Muscle of leg (tissue), 11 donors: Measurements from ENCODE around the gene HOXA3. TPM values are rescaled to one million over a fixed set of nuclear protein-coding genes. Genes with fewer than 3 reads are reported as not detected.

Experiments
- DNase-seq: peaks from one replicate; pipeline ENCODE4 v3.0.0; 2013
- H3K27ac ChIP-seq: one replicate; pipeline ENCODE4 v1.5.1; 2013; ENCODE audit warnings: mild to moderate bottlenecking, low read length, control low read depth
- H3K27me3 ChIP-seq: one replicate; pipeline ENCODE4 v1.6.1; 2013; ENCODE audit warnings: low read length; ENCODE audit not compliant: control insufficient read depth, insufficient read depth
- H3K36me3 ChIP-seq: one replicate; pipeline ENCODE4 v1.6.1; 2013; ENCODE audit warnings: low read length; ENCODE audit not compliant: control insufficient read depth, insufficient read depth
- H3K4me1 ChIP-seq: one replicate; pipeline ENCODE4 v1.6.1; 2013; ENCODE audit warnings: low read length; ENCODE audit not compliant: control insufficient read depth, insufficient read depth
- H3K4me3 ChIP-seq: one replicate; pipeline ENCODE4 v1.5.1; 2013; ENCODE audit warnings: low read length, control low read depth
- H3K9me3 ChIP-seq: replicated peaks from 2 replicates; pipeline ENCODE4 v1.6.1; 2013; ENCODE audit warnings: low read depth, low read length; ENCODE audit not compliant: control insufficient read depth
- WGBS: methylation state at CpG from one replicate; pipeline ENCODE4 v1.1.5; 2013; ENCODE audit warnings: missing lambda C conversion rate; ENCODE audit not compliant: insufficient coverage; 5-methylcytosine and 5-hydroxymethylcytosine counted together
- polyA plus RNA-seq, 8 donors: library from polyadenylated mRNA; unstranded; fragments of 120-200 nt; gene quantifications; one replicate each; pipeline versions ENCODE4 v1.2.1 to v1.2.3, GENCODE V29; 2013; ENCODE audit warnings: inconsistent platforms in 1 of 8, low replicate concordance in 1 of 8; ENCODE audit not compliant: insufficient read length in 8 of 8, insufficient read depth in 1 of 8
- total RNA-seq: library from RNA; stranded (reverse); fragments of 120-200 nt; gene quantifications from one replicate; pipeline ENCODE4 v1.2.4, GENCODE V29; 2013

The HOXA3 gene
- total and polyA plus RNA-seq, 9 donors: 4.7 to 12.5 (median 9.3) TPM

DNA sequence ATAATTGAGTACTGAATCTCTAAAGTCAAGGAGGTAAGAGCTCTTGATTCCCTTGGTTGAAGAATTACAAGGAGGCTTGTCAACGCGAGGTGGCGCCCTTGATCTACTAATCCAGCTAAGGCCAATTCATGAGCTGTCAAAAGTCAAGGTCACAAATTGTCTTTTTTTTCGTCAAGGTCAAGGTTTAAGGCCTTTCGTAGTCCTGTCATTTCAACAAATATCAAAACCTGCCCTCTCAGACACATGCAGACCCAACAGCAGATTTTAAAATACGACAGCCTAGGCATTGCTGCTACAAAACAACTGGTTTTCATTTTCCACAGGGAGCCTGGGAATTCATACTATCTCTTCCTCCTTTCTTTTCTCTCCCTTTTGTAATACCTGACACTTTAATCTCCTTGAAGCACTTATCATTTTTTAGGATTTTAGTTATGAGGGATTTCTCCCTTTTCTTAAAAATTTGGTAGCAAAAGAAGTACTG lies 43.9 kb upstream of the HOXA3 start:
- Histone ChIP-seq H3K27ac (no peak overlapping the region), H3K27me3 (peaks cover 71% of the 10 kb centered on the region), H3K9me3 (no peaks in the 10 kb centered on the region), H3K4me3 (no peak overlapping the region), H3K4me1 (peaks cover 36% of the 10 kb centered on the region), H3K36me3 (no peaks in the 10 kb centered on the region)
- peak; percentile 87 for DNase-seq
- 2% methylated on average over 6 of the region's 6 CpGs for WGBS

DNA sequence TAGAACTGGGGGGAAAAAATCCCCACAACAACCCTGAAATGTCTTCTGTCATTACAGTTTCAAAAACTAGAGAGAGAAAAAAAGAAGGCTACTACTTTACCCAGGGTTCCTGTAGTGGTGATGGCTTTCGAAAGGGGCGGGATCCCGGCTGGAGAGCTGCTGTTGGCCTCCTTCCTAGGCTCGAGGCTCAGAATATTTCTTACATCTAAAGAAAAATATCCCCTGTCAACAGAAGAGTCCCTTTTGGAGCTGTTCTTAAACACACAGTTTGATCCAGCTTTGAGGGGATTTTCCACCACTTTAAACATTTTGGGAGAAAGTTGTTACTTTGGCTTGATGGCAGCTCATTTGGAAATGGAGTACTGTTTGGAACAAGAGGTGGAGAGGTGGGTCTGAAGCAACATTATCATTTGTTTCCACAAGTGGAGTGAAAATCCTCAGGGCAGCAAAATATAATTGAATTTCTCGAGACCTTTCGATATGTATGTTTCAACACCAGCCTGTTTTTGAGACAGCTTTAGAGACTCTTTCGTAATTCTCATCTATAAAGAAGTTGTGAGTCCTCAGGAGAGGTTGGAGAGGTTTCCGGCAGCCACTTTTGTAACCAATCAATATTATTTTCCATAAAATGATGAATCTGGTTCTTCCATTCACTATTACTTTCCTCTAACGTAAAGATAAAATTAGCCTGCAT lies 42.5 kb upstream of the HOXA3 start:
- Histone ChIP-seq H3K4me1 (peaks cover 39% of the 10 kb centered on the region), H3K27ac (no peak overlapping the region), H3K36me3 (no peaks in the 10 kb centered on the region), H3K4me3 (no peak overlapping the region), H3K9me3 (no peaks in the 10 kb centered on the region), H3K27me3 (peaks cover 72% of the 10 kb centered on the region)
- no peak for DNase-seq
- WGBS: no CpG with 5 or more reads among the region's 9 CpGs

DNA sequence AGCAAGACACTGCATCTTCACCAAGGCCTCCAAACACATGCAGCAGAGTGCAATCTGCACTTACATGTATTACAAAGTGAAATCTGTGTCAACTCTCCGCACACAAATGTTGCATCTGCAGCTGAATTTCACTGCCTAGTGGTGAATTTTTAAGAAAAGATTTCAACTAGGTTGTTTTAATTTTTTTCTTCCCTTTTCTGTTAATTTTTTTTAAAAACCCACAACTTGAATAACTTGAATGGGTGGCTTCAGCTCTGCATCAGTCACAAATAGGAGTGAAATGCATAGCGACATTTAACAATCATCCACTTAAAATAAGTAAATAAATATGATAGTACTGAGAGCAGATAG lies 41.6 kb upstream of the HOXA3 start:
- Histone ChIP-seq H3K27ac (peak overlapping the region; percentile 87), H3K36me3 (no peaks in the 10 kb centered on the region), H3K27me3 (peaks cover 76% of the 10 kb centered on the region), H3K4me1 (peaks cover 45% of the 10 kb centered on the region), H3K9me3 (no peaks in the 10 kb centered on the region), H3K4me3 (no peak overlapping the region)
- WGBS: no CpG with 5 or more reads among the region's 2 CpGs
- DNase-seq: no peak

DNA sequence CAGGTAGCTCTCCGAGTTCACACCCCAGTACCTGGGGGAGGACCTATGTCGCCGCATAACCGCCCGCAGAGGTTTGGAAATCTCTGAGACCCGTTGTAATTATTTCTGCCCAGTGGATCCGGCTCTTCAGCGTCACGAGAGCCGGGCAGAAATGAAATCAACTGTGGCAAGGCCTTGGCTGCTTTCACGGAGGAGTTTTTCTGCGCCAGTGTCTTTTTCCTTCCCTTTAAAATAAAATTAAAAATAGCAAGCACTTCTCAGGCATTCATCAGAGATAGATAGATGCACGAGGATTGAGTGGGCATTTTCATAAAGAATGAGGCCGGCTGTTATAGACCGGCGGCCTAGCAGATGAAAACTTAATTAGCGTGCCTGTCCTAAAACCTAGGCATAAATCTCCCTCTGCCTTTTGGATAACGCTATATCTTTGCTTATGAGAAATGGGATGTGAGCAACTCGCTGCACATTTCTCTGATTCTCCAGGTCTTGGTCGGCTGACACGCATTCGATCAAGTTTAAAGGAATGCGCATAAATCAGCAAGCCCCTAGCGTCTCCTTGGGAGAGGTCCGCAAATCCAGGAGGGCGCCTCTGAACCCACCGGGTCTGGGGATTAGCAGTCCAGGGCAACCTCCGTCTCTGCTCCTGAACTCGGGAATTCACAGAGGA lies 41.1 kb upstream of the HOXA3 start:
- peak overlapping the region; percentile 39 for H3K4me3 ChIP-seq
- peak; percentile 21 for DNase-seq
- no peaks in the 10 kb centered on the region for H3K9me3 ChIP-seq
- peaks cover 76% of the 10 kb centered on the region for H3K27me3 ChIP-seq
- H3K4me1 ChIP-seq: peaks cover 45% of the 10 kb centered on the region
- 46% methylated on average over 20 of the region's 29 CpGs for WGBS
- peak overlapping the region; percentile 87 for H3K27ac ChIP-seq
- no peaks in the 10 kb centered on the region for H3K36me3 ChIP-seq

DNA sequence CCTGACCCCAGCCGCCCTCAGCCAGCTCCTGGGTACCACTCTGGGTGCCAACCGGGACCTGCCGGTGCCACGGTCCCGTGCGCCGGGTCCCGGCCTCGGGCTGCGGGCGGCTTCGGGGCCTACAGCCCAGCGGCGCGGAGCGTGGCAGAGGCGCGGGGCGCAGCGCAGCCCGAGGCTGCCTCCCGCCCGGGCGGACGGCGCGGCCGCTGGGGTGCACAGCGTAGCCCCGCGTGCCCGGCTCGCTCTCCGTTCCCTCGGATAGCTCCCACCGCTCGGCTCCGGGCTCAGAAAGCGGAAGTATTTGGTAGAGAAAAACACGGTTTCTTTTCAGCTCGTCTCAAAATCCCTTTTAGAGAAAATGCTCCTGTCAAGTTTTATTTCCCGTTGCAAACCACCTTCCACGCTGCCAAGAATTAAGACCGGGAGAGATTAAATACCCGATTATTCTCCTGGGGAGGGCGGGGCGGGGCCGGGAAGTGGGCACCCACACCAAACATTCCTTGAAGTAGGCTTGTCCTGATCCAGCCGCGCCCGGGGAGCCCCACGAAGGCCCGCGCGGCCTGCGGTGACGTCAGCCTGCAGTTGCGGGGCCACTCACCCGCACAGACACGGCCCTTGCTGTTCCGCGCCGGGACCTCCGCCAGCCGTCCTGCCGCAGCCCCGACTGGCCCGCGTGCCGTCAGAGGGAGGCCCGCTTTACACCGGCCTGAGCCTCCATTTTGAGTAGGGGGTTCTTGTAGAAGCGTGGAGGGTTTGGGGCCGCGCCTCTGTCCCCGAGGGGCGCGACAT lies 40.4 kb upstream of the HOXA3 start:
- 7% methylated on average over 57 of the region's 78 CpGs for WGBS
- peak; percentile 56 for DNase-seq
- Histone ChIP-seq H3K4me3 (peak overlapping the region; percentile 49), H3K4me1 (peaks cover 52% of the 10 kb centered on the region), H3K36me3 (no peaks in the 10 kb centered on the region), H3K9me3 (no peaks in the 10 kb centered on the region), H3K27ac (peak overlapping the region; percentile 92), H3K27me3 (peaks cover 76% of the 10 kb centered on the region)

DNA sequence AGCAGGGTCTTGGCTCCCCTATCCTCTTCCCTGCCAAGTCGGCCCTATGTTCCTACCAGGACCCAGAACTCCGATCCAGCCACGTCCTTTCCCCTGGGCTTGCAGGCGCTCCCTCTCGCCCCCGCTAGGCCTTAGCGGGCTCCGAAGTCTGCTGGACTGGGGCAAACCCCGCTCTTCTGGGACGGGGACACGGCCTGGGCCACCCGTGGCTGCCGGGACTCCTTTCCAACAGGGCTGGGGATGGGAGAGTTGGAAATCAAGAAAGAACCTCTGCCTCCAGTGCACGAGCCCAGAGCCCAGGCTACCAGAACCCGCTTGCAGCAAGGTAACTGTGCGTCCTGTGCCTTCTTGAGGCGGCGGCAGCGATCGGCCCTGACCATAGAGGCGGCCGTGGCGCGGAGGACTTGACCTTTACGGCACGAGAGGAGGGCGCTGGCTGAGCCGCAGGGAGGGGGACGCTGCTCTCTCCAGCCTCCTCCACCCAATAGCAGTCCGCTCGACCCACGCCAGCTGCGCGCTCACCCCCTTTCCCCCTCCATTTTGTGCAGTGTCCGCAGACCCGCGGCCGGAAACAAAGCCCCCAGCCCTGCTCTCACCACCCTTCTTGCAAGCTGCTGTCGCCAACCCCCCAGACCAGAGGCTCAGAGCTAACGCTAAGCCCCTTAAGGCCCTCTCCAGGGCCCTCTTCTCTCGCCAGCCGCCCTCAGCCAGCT lies 39.6 kb upstream of the HOXA3 start:
- peak; percentile 65 for DNase-seq
- H3K4me3 ChIP-seq: peak overlapping the region; percentile 49
- peaks cover 78% of the 10 kb centered on the region for H3K27me3 ChIP-seq
- H3K9me3 ChIP-seq: no peaks in the 10 kb centered on the region
- H3K27ac ChIP-seq: peak overlapping the region; percentile 92
- WGBS: 43% methylated on average over 40 of the region's 42 CpGs
- H3K4me1 ChIP-seq: peaks cover 56% of the 10 kb centered on the region
- no peaks in the 10 kb centered on the region for H3K36me3 ChIP-seq

DNA sequence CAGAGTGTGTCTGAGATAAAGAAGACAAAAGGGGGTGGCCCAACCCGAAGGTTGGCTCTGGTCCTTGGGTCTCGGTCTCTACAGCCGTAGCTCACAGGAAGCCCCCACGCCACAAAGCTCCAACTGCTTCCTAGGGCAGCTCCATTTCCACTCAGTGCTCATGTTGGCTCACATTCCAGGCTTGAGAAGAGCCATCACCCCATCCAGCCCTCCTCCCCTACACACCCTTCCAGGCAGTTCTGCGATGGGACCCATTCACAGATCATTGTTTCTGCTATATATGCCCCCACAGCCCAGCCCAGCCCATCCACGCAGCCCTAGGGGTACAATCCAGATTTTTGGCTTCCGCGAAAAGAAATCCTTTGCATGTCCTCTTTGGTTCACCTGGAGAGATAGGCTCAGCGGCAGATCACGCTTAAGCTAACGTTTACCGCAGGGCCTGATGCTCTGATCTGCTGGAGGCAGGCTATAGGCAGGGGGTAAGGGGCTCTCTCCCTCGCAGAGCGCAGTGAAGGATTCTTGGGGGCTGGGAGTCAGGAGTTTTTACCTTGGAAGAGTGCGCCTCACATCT lies 38.9 kb upstream of the HOXA3 start:
- Histone ChIP-seq H3K27ac (peak overlapping the region; percentile 92), H3K9me3 (no peaks in the 10 kb centered on the region), H3K36me3 (no peaks in the 10 kb centered on the region), H3K27me3 (peaks cover 82% of the 10 kb centered on the region), H3K4me1 (peaks cover 57% of the 10 kb centered on the region), H3K4me3 (peak overlapping the region; percentile 49)
- WGBS: 81% methylated on average over 15 of the region's 15 CpGs
- DNase-seq: peak; percentile 23

DNA sequence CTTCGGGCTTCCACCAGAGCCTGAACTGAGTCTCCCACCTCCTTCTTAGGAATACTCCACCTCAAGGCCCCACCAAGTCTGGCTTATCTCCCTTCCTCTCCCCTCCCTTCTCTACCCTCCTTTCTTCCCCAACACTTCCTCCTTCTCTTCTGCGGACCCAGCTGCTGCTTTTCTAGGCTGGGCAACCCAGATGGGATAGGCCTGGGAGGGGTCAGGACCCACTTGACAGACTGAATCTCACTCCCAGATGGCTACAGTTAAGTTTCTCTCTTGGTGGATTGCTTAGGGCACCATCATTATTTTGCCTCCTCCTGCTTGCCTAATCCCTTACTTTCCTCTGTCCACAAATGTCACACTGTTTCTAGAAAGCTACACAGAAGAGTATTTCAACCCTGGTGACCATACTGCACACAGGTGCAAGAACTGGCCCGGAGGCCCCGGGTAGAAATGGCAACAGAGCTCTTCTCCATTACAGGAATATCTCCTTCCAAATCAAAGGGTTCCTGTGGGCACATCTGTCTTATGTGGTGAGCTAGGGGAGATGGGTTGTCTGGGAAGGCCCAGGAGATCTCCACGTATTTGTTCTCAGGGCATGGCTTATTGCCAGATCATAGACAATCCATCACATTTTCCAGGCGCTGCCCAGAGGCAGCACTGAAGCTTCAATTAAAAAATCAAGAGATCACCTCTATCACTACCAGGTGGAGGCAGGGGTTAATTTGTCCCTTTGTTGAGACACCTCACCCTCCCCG lies 37.8 kb upstream of the HOXA3 start:
- Histone ChIP-seq H3K4me1 (peaks cover 67% of the 10 kb centered on the region), H3K4me3 (no peak overlapping the region), H3K36me3 (no peaks in the 10 kb centered on the region), H3K27me3 (peaks cover 90% of the 10 kb centered on the region), H3K27ac (peak overlapping the region; percentile 92), H3K9me3 (no peaks in the 10 kb centered on the region)
- 84% methylated on average over 3 of the region's 7 CpGs for WGBS
- peak; percentile 24 for DNase-seq

DNA sequence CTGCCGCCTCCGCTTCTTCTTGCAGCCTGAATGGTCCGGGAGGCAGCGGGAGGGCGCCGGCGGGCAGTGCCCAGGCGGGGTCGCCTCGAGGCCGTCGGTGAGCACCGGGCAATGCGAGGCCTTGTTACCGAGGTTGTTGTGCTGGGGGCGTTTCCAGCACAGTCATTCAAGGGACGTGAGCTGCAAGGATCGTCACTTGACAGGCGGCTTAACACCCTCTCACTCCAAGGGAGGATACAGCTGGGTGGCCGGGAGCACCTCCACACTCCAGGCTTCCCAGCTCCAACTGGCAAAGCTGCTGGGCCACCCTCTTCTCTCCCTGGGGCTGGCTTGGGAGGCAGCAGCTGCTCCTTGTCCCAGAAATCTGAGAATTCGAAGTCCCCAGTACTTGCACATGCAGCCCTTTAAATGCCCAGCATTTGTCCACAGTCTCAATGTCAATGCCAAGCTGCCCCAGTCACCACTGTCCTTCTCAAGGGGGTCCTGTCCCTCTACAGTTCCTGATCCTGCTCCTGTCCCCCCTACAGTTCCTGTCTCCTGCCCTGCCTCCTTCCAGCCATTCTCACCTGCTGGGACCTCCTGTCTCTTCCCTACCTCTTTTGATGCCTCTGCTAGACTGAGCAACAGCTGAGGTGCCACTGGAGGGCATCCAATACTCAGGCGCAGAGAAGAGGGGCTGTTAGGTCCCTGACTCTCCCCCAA lies 37.1 kb upstream of the HOXA3 start:
- 51% methylated on average over 22 of the region's 22 CpGs for WGBS
- Histone ChIP-seq H3K27me3 (peaks cover 90% of the 10 kb centered on the region), H3K4me3 (peak overlapping the region; percentile 47), H3K27ac (peak overlapping the region; percentile 92), H3K4me1 (peaks cover 72% of the 10 kb centered on the region), H3K36me3 (no peaks in the 10 kb centered on the region), H3K9me3 (no peaks in the 10 kb centered on the region)
- DNase-seq: peak; percentile 52
